ENCODE data around the gene MEGF8.

MEGF8 gene

DNA sequence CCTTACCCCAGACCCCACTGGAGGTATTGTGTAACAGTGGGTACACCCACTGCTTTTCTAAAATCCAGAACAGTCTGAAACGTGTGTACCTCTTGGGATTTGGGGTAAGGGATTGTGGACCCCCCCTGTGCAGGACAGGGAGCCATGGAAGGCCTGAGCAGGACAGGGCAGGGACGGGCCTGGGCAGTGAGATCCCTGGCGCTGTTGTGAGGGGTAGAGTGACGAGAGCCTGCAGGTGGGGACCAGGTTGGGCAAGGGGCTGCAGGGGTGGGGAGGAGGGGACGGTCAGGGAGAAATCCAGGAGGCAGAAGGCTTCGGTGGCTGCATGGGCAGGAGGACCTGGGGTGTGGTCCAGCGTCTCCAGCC, 36.1 kb downstream of the MEGF8 start:
- ATAC-seq, result no peak
- TF ChIP-seq ZNF70 (CRISPR knock-in tag; IDR thresholded peaks at IDR 0.05) (no peak), TOX (CRISPR knock-in tag; IDR thresholded peaks at IDR 0.05; ENCODE audit: borderline replicate concordance) (no peak), ZFP3 (CRISPR knock-in tag; IDR thresholded peaks at IDR 0.05) (no peak), ZC3H10 (CRISPR knock-in tag; IDR thresholded peaks at IDR 0.05) (no peak)
- TF ChIP-seq, protein P1, sequence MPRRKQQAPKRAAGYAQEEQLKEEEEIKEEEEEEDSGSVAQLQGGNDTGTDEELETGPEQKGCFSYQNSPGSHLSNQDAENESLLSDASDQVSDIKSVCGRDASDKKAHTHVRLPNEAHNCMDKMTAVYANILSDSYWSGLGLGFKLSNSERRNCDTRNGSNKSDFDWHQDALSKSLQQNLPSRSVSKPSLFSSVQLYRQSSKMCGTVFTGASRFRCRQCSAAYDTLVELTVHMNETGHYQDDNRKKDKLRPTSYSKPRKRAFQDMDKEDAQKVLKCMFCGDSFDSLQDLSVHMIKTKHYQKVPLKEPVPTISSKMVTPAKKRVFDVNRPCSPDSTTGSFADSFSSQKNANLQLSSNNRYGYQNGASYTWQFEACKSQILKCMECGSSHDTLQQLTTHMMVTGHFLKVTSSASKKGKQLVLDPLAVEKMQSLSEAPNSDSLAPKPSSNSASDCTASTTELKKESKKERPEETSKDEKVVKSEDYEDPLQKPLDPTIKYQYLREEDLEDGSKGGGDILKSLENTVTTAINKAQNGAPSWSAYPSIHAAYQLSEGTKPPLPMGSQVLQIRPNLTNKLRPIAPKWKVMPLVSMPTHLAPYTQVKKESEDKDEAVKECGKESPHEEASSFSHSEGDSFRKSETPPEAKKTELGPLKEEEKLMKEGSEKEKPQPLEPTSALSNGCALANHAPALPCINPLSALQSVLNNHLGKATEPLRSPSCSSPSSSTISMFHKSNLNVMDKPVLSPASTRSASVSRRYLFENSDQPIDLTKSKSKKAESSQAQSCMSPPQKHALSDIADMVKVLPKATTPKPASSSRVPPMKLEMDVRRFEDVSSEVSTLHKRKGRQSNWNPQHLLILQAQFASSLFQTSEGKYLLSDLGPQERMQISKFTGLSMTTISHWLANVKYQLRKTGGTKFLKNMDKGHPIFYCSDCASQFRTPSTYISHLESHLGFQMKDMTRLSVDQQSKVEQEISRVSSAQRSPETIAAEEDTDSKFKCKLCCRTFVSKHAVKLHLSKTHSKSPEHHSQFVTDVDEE (CRISPR knock-in tag; IDR thresholded peaks at IDR 0.05), result no peak

DNA sequence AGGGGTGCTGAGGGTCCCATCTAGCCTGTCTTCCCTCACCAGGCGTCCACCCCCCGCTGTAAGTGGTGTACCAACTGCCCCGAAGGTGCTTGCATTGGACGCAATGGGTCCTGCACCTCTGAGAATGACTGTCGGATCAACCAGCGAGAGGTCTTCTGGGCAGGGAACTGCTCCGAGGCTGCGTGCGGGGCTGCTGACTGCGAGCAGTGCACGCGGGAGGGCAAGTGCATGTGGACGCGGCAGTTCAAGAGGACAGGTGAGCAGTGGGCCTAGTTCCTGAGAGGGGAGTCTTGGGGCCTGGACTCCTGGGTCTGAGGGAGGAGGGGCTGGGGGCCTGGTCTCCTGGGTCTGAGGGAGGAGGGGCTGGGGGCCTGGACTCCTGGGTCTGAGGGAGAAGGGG, 36.9 kb downstream of the MEGF8 start:
- ATAC-seq, result no peak
- no peak for TF ChIP-seq RARB (CRISPR knock-in tag; IDR thresholded peaks at IDR 0.05)
- TF ChIP-seq, protein P2, sequence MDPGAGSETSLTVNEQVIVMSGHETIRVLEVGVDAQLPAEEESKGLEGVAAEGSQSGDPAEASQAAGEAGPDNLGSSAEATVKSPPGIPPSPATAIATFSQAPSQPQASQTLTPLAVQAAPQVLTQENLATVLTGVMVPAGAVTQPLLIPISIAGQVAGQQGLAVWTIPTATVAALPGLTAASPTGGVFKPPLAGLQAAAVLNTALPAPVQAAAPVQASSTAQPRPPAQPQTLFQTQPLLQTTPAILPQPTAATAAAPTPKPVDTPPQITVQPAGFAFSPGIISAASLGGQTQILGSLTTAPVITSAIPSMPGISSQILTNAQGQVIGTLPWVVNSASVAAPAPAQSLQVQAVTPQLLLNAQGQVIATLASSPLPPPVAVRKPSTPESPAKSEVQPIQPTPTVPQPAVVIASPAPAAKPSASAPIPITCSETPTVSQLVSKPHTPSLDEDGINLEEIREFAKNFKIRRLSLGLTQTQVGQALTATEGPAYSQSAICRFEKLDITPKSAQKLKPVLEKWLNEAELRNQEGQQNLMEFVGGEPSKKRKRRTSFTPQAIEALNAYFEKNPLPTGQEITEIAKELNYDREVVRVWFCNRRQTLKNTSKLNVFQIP (CRISPR knock-in tag; IDR thresholded peaks at IDR 0.05; ENCODE audit: borderline replicate concordance, low read depth), result no peak
- no peak for TF ChIP-seq ZNF8 (CRISPR knock-in tag; IDR thresholded peaks at IDR 0.05)
- TF ChIP-seq, protein P1 (CRISPR knock-in tag; IDR thresholded peaks at IDR 0.05), result no peak
- no peak for TF ChIP-seq ZNF70 (CRISPR knock-in tag; IDR thresholded peaks at IDR 0.05)
- TF ChIP-seq TOX (CRISPR knock-in tag; IDR thresholded peaks at IDR 0.05; ENCODE audit: borderline replicate concordance), result no peak
- TF ChIP-seq, protein P3, sequence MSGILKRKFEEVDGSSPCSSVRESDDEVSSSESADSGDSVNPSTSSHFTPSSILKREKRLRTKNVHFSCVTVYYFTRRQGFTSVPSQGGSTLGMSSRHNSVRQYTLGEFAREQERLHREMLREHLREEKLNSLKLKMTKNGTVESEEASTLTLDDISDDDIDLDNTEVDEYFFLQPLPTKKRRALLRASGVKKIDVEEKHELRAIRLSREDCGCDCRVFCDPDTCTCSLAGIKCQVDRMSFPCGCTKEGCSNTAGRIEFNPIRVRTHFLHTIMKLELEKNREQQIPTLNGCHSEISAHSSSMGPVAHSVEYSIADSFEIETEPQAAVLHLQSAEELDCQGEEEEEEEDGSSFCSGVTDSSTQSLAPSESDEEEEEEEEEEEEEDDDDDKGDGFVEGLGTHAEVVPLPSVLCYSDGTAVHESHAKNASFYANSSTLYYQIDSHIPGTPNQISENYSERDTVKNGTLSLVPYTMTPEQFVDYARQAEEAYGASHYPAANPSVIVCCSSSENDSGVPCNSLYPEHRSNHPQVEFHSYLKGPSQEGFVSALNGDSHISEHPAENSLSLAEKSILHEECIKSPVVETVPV (CRISPR knock-in tag; IDR thresholded peaks at IDR 0.05), result no peak
- no peak for TF ChIP-seq ISL1 (CRISPR knock-in tag; IDR thresholded peaks at IDR 0.05)
- TF ChIP-seq ZFP30 (CRISPR knock-in tag; IDR thresholded peaks at IDR 0.05), result no peak
- TF ChIP-seq, protein P4, sequence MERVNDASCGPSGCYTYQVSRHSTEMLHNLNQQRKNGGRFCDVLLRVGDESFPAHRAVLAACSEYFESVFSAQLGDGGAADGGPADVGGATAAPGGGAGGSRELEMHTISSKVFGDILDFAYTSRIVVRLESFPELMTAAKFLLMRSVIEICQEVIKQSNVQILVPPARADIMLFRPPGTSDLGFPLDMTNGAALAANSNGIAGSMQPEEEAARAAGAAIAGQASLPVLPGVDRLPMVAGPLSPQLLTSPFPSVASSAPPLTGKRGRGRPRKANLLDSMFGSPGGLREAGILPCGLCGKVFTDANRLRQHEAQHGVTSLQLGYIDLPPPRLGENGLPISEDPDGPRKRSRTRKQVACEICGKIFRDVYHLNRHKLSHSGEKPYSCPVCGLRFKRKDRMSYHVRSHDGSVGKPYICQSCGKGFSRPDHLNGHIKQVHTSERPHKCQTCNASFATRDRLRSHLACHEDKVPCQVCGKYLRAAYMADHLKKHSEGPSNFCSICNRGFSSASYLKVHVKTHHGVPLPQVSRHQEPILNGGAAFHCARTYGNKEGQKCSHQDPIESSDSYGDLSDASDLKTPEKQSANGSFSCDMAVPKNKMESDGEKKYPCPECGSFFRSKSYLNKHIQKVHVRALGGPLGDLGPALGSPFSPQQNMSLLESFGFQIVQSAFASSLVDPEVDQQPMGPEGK (CRISPR knock-in tag; IDR thresholded peaks at IDR 0.05; ENCODE audit: borderline replicate concordance), result no peak
- TF ChIP-seq, protein P5, sequence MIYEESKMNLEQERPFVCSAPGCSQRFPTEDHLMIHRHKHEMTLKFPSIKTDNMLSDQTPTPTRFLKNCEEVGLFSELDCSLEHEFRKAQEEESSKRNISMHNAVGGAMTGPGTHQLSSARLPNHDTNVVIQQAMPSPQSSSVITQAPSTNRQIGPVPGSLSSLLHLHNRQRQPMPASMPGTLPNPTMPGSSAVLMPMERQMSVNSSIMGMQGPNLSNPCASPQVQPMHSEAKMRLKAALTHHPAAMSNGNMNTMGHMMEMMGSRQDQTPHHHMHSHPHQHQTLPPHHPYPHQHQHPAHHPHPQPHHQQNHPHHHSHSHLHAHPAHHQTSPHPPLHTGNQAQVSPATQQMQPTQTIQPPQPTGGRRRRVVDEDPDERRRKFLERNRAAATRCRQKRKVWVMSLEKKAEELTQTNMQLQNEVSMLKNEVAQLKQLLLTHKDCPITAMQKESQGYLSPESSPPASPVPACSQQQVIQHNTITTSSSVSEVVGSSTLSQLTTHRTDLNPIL (CRISPR knock-in tag; IDR thresholded peaks at IDR 0.05; ENCODE audit: low read depth), result no peak
- TF ChIP-seq GLIS3 (CRISPR knock-in tag; IDR thresholded peaks at IDR 0.05), result no peak
- TF ChIP-seq TCF4 (CRISPR knock-in tag; IDR thresholded peaks at IDR 0.05; ENCODE audit: borderline replicate concordance), result no peak
- TF ChIP-seq ZFP3 (CRISPR knock-in tag; IDR thresholded peaks at IDR 0.05), result no peak
- no peak for TF ChIP-seq ESRRG (CRISPR knock-in tag; IDR thresholded peaks at IDR 0.05)
- TF ChIP-seq SNAI2 (CRISPR knock-in tag; IDR thresholded peaks at IDR 0.05), result no peak
- no peak for TF ChIP-seq PPARA (CRISPR knock-in tag; IDR thresholded peaks at IDR 0.05; ENCODE audit: borderline replicate concordance)

All from SK-N-SH treated with all-trans-retinoic acid at 6 μM for 48 hours (cell line).